Posterior cingulate gyrus (tissue), 11 donors: ENCODE measurements around the gene SDK1.
A peak's percentile ranks its signal among the peaks of the same experiment; 100 is the strongest.

ENCODE experiments used
- DNase-seq, 10 donors: peaks; one replicate each; pipeline versions ENCODE4 v3.0.0 to v3.0.0-alpha.2; 2020 to 2021; ENCODE audit warnings: mixed read lengths in 3 of 10
- intact Hi-C: fragments of 100-400 bp; cut with DNase I; formaldehyde crosslinking; loops from one replicate; pipeline ENCODE4 v1.15.1; 2023

SDK1 gene, protein sequence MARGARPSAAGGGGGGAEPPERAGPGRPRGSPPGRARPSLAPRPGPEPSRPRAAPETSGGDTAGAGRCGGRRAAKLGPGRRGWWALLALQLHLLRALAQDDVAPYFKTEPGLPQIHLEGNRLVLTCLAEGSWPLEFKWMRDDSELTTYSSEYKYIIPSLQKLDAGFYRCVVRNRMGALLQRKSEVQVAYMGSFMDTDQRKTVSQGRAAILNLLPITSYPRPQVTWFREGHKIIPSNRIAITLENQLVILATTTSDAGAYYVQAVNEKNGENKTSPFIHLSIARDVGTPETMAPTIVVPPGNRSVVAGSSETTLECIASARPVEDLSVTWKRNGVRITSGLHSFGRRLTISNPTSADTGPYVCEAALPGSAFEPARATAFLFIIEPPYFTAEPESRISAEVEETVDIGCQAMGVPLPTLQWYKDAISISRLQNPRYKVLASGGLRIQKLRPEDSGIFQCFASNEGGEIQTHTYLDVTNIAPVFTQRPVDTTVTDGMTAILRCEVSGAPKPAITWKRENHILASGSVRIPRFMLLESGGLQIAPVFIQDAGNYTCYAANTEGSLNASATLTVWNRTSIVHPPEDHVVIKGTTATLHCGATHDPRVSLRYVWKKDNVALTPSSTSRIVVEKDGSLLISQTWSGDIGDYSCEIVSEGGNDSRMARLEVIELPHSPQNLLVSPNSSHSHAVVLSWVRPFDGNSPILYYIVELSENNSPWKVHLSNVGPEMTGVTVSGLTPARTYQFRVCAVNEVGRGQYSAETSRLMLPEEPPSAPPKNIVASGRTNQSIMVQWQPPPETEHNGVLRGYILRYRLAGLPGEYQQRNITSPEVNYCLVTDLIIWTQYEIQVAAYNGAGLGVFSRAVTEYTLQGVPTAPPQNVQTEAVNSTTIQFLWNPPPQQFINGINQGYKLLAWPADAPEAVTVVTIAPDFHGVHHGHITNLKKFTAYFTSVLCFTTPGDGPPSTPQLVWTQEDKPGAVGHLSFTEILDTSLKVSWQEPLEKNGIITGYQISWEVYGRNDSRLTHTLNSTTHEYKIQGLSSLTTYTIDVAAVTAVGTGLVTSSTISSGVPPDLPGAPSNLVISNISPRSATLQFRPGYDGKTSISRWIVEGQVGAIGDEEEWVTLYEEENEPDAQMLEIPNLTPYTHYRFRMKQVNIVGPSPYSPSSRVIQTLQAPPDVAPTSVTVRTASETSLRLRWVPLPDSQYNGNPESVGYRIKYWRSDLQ (N-terminal part only)

DNA sequence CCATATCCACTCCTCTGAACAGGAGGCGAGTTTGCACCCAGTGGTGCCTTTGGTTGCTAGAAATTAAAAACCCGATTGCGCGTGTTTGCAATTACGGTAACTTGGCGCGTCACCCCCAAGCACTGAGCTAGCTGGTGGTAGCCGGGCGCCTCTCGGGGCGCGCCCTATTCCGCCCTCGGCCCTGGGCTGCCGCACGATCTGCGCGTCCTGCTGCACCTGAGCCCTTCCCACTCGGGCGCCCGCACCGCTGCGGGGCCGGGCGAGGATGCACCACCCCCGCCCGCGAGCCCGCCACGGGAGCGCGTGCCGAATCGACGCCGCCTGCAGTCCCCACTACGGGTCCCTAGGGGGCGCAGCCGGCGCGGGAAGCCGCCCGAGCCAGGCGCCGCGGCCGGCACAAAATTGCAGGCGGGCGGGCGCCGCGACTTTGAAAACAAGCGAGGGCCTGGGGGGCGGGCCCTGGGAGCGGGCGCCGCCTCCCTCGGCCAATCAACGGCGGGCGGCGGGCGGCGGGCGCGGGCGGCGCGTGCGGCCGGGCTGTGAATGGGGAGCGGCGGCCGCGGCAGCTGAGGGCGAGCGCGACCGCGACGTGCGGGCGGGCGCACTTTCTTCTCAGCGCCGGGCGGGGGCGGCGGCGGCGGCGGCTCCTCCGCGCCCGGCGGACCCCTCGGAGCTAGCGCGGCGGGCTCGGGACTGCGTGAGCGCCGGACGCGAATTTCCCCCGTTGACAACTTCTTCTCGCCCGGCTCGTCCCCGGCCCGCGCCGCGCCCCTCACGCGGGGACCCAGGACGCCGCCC, at the start of gene SDK1:
Gene SDK1, plus strand, starts transcription at position 602 of the 798 bp plus-strand sequence. CDS start 335 bp downstream, outside the sequence.
- intact Hi-C loops, result loop anchor here (10.0 kb wide), 1 partner anchor 1474 kb away; the partner anchor contains the start of gene AP5Z1
- DNase-seq, result peak; percentile 78 to 98 (median 85)

DNA sequence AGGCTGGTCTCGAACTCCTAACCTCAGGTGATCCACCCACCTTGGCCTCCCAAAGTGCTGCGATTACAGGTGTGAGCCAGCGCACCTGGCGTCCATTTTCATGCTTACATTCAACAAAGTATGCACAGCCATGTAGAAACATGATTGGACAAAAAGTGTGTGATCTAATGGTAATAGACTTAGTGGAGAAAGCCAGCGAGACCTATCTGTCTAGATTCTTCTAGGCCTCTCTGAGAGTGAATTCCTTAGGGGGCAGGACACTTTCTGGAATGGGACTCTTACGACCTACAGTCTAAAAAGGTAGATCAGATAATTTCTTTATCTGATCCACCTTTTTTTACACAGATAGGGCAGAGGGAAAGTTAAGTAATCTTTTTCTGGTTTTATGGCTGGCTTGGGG, 46.3 kb upstream of the SDK1 start:
- intact Hi-C loops, result no loop called here

DNA sequence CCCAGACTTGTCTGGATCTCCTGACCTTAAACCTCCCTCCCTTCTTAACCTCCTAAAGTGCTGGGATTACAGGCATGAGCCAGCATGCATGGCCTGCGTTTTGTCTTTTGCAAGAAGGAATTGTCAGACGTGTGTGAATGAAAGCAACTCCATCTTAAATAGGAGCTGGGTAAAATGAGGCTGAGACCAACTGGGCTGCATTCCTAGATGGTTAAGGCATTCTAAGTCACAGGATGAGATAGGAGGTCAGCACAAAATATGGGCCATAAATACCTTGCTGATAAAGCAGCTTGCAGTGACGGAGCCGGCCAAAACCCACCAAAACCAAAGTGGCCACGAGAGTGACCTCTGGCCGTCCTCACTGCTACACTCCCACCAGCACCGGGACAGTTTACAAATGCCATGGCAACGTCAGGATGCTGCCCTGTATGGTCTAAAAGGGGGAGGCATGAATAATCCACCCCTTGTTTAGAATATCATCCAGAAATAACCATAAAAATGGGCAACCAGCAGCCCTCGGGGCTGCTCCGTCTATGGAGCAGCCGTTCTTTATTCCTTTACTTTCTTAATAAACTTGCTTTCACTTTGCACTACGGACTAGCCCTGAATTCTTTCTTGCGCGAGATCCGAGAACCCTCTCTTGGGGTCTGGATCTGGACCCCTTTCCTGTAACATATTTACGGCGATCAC, 41.2 kb upstream of the SDK1 start:
- no peak for DNase-seq
- intact Hi-C loops, result no loop called here

More for the DNA sequence above, 46.3 kb upstream of the SDK1 start:
- DNase-seq, result no peak

DNA sequence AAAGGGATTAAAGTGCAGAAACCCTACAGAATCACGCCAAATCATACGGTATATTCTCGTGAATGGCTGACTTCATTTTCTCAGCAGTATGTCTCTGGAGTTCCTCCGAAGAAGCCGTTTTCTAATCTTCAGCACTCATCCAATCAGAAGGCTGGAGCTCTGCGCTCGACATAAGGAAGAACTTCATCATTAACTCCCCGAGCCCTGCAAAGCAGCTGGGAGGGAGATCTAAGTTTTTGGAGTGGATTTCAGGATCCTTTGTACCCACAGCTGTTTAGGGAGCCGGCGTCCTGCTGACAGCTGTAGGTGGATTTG, 40.7 kb upstream of the SDK1 start:
- DNase-seq, result no peak
- intact Hi-C loops, result no loop called here

DNA sequence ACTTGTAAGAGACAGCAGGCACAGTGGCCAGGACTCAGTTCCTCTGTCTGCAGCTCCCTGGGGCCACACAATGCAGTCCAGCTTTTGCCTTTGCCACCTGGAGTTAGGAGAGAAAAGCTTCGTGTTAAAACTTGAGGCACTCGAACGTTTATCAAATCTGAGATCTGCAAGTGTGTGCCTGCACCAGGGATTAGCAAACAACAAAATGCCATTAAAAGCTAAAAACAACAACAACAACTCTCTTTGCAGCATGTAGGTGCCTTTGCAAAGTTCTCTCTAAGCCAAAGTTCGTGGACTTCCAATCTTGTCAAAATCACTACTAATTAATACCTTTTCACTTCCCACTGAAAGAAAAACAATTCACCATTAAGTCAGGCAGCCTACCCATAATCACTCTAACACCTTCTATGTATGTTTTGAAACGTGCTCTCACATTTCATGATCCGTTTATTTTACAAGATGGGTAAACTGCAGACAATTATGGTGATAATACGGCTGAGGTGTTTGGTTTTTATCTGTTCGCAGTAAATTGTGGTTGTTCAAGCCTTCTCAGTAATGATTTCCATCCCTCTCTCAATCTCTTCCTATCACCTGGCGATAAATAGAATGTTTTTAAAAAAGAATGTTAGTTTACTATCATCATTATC, 36.2 kb upstream of the SDK1 start:
- no peak for DNase-seq

DNA sequence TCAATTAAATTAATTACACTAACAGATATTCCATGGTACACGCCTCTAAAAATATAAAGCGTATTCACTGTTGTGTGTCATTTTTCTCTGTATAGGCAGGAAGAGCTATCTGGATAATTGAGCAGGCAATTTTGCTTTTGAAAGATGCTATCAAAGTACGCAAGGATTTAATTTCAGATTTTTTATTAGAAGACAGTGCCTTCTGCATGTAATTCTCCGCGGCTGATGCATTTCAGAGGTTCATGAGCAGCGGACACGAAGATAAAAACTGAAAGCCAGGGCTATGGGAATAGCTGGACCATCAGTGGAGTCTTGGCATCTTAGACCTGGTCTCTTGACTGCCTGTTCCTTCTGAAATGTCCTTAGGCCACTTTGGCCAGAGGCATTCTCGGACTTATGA, 35.7 kb upstream of the SDK1 start:
- intact Hi-C loops, result no loop called here
- no peak for DNase-seq

More for the DNA sequence above, 36.2 kb upstream of the SDK1 start:
- intact Hi-C loops, result no loop called here

DNA sequence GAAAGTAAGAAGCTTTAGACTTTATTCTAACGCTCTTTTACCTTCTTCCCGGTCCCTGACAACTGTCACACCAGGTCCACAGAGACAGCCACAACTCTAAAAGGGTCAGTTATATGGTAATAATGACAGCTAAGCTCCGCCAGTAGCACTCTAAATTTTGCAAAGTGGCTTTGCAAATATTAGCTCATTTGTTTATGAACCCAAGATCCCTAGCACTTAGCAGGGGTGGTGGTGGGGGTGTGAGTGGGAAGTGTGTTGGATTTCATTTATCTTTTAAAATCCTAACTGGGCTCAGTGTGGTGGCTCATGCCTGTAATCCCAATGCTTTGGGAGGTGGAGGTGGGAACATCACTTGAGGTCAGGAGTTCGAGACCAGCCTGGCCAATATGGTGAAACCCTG, 34.8 kb upstream of the SDK1 start:
- DNase-seq, result no peak
- intact Hi-C loops, result no loop called here

DNA sequence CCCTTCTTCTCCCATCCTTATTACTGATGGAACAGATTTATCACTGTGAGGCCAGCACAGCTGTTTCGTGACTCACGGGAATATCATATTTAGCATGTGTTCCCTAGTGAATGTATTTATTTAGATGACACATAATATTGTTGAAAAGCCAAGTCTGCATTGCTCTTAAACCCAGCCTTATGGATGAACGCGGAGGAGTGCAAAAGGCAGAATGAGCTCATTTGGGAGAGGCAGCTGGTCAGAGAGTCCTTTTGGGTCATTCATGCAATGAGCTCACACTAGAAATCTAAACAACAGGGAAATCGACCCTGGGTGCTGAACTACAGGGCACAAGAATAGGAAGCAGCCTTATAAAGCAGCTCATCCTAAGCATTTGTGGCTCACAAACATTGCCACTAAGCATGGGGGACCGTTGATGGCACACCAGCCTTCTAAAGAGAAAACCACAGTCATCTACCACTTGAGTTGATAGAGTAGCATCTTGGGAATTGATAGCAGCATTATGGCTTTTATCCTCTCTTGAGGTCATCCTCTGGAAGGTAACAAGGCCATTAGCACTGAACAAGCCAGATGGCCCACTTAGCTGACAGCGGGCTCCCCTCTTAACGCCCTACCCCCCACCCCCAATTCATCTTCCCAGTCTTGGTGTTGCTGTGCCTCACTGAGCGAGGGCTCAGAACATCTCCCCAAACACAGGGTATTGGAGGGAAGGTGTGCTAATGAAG, 32.9 kb upstream of the SDK1 start:
- DNase-seq, result peak in 1 of 10 donors; percentile 8
- intact Hi-C loops, result no loop called here

DNA sequence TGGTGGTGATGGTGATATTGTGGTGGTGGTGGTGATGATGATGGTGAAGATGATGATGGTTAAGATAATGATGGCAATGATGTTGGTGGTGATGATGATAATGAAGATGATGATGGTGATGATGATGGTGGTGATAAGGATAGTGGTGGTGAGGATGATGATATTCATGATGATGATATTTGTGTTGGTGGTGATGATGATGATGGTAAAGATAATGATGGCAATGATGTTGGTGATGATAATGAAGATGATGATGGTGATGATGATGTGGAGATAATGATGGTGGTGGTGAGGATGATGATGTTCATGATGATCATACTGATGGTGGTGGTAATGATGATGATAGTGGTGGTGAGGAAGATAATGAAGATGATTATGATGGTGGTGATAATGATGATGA, 30.7 kb upstream of the SDK1 start:
- intact Hi-C loops, result no loop called here
- no peak for DNase-seq

DNA sequence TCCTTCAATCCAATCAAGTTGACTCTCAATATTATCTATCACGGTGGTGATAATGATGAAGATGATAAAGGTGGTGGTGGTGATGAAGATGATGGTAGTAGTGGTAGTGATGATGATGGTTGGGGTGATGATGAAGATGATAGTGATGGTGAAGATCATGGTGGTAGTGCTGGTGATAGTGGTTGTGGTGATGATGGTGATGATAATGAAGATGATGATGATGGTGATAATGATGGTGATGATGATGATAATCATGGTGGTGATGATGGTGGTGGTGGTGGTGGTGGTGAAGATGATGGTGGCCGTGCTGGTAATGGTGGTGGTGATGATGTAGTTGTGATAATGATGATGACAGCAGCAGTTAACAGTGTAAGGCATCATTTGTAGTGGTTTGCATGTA, 29.8 kb upstream of the SDK1 start:
- no peak for DNase-seq
- intact Hi-C loops, result no loop called here

DNA sequence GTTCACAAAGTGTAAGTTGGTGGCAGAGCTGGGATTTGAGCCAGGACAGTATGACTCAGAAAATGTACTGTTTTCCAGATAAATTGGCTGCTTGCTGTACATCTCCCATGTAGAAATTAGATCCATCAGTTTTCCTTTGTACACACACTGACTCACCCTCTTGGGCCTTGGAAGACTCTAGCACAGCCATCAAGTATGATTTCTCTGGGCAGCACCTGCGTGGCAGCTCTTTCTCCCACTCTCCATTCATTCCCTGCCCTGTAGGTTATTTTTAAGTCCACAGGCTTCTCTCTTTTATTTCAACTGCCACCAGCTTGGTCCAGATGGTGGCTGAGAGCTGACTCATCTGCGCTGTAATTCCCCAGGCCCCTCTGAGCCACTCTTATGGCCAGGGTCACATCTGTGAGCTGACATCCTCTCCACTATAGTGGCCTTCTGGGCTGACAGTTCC, 28.3 kb upstream of the SDK1 start:
- peak in 2 of 10 donors; percentile 3 to 8 for DNase-seq
- intact Hi-C loops, result no loop called here

DNA sequence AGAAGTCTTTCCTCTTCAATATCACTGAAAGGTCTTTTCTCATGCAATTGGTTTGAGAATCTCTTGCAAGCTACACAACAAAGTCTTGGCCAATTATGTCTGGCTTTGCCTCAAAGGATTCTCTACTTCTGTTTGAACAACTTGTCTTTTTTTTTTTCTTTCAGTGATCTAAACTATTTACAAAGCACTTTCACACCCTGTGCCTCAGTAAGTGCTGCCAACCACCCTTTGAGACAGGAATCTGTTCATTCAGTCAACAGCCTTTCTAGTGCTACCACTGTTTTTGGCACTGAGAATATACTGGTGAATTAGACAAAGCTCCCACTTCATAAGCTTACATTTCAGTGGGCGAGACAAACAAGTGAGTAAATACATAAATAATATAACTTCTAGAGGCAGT, 26.9 kb upstream of the SDK1 start:
- intact Hi-C loops, result no loop called here
- no peak for DNase-seq

DNA sequence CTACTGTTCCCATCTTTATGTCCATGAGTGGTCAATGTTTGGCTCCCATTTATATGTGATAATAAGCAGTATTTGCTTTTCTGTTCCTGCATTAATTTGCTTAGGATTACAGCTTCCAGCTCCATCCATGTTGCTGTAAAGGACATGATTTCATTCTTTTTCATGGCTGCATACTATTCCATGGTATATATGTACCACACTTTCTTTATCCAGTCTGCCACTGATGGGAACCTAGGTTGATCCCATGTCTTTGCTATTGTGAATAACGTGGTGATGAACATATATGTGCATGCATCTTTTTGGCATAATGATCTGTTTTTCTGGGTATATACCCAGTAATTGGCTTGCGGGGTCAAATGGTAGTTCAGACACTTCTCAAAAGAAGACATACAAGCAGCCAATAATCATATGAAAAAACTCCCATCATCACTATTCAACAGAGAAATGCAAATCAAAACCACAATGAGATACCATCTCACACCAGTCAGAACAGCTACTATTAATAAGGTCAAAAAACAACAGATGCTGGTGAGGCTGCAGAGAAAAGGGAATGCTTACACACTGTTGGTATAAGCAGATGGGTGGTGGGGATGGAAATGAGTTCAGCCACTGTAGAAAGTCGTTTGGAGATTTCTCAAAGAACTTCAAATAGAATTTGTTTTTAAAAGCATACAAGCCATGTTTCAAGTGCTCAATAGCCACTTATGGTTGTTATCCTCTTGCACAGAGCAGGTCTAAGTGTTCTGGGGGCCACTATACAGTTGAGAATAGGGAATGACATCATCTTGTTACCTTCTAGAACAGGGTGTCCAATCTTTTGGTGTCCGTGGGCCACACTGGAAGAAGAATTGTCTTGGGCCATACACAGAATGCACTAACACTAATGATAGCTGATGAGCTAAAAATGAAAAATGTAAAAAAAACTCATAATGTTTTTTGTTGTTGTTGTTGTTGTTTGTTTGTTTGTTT, 23.2 kb upstream of the SDK1 start:
- DNase-seq, result no peak
- intact Hi-C loops, result no loop called here

DNA sequence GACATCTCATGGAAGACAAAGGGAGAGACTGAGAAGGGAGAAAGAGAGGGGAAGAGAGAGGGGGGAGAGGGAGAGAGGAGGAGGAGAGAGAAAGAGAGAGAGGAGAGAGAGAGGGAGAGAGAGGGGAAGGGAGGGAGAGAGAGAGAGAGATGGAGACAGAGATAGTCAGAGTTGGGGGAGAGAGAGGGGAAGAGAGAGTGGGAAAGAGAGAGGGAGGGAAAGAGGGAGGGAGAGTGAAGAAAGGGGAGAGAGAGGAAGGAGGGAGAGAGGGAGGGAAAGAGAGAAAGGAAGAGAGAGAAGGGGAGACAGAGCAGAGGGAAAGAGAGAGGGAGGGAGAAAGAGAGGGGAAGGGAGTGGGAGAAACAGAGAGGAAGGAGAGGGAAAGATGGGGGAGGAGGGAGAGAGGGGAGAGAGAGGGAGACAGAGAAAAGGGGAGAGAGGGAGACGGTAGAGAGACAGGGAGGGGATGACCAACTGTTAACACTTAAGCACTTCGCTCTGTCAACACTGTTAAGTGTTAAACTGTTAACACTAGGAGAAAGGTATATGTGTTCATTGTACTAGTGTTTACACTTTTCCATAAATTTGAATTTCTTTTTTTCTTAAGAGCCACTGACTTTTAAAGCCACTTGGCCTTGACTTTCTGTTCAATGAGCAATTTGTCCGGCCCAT, 21.8 kb upstream of the SDK1 start:
- intact Hi-C loops, result no loop called here
- no peak for DNase-seq

DNA sequence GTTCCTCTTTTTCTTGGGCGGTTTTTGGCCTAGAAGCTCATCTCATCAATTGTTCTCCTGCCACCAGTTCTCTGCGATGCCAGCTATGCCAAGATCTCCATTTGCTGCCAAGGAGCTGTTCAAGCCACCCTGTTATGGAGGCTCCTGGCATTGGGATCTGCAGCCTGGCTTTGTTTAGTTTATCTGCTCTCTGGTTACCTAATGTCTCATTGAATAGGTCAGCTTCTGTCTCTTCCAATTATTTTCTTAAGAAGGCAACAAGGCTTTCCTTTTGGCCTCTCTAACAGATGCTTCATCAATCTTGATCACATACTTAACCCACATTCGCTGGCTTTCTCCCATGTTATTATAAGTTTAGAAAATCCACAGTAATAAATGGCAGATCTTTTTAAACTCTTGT, 20.6 kb upstream of the SDK1 start:
- intact Hi-C loops, result no loop called here
- no peak for DNase-seq

DNA sequence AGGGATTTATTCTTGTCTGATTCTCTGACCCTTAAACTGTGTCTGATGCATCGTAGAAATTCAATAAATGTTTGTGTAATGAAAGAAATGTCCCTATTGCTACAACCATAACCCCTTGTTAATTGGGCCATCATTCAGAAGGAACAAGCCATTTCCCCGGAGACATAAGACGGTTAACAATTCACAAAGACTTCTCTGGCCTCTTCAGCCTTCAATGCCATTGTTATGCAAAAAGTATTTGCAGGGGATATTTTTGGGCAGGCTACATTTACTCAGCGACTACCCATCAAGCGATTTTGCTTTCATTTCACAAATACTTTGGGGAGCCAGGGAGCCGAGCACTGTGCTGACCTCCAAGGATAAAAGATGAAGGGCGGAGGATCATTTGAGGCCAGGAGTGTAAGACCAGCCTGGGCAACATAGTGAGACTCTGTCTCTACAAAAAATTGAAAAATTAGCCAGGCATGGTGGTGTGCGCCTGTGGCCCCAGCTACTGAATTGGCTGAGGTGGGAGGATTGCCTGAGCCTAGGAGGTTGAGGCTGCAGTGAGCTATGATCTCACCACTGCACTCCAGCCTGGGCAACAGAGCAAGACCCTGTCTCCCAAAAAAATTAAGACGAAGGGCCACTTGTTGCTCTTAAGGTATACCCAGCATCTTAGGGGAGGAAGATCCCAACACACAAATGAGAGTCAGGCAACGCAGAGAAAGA, 20.0 kb upstream of the SDK1 start:
- intact Hi-C loops, result no loop called here
- DNase-seq, result no peak
